GM23338 (cell line): ENCODE data around the gene UTP18.

Experiments used
- CTCF ChIP-seq, 2 experiments: fragments of 200-600 bp in 1 of 2; sonication (generic) in 1 of 2; conservative IDR thresholded peaks; 2 replicates each; pipeline versions ENCODE4 v1.5.1 to v1.6.1; 2016 to 2017; ENCODE audit warnings: antibody characterized with exemption in 2 of 2, low read depth in 2 of 2, mild to moderate bottlenecking in 2 of 2, moderate library complexity in 1 of 2
- JUNB ChIP-seq: IDR thresholded peaks from one replicate; pipeline ENCODE4 v1.6.1; 2016; ENCODE audit warnings: antibody characterized with exemption; ENCODE audit not compliant: unreplicated experiment
- POLR2AphosphoS5 ChIP-seq: IDR thresholded peaks from 2 replicates; pipeline ENCODE4 v1.6.1; 2016; ENCODE audit warnings: antibody characterized with exemption, low read depth
- ZNF114 ChIP-seq: fragments of 250-450 bp; sonication (Bioruptor Pico); IDR thresholded peaks from 2 replicates; pipeline ENCODE4 v1.5.0; 2020; ENCODE audit warnings: mild to moderate bottlenecking, moderate library complexity

DNA sequence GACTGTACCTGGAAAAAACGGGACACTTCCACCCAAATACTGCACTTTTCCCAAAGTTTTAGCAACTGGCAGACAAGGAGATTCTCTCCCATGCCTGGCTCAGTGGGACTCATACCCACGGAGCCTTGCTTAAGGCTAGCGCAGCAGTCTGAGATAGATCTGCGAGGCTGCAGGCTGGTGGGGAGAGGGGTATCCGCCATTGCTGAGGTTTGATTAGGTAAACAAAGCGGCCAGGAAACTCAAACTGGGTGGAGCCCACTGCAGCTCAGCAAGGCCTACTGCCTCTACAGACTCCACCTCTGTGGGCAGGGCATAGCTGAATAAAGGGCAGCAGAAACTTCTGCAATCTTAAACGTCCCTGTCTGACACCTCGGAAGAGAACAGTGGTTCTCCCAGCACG, 44.8 kb downstream of the UTP18 start:
- TF ChIP-seq CTCF (conservative IDR thresholded peaks at IDR 0.05; ENCODE audit: low read depth in 2 of 2) (no peak), POLR2AphosphoS5 (no peak), ZNF114 (no peak), JUNB (no peak)
